GM19438 (cell line): ENCODE results near the gene BHLHE23.
"Not testable (repeated sequence)": the region's sequence is repeated elsewhere in the genome, so short reads cannot be mapped to it uniquely, and the experiment has no call there.

Source experiments
- ATAC-seq: cut with Tn5 transposase; IDR thresholded peaks from one replicate; pipeline ENCODE4 v1.9.1; 2021; ENCODE audit warnings: low read depth; ENCODE audit not compliant: unreplicated experiment

BHLHE23 gene

GRCh38 chr20:62962891-62963613 is 43.7 kb downstream of the BHLHE23 start:
- ATAC-seq, result no peak

DNA sequence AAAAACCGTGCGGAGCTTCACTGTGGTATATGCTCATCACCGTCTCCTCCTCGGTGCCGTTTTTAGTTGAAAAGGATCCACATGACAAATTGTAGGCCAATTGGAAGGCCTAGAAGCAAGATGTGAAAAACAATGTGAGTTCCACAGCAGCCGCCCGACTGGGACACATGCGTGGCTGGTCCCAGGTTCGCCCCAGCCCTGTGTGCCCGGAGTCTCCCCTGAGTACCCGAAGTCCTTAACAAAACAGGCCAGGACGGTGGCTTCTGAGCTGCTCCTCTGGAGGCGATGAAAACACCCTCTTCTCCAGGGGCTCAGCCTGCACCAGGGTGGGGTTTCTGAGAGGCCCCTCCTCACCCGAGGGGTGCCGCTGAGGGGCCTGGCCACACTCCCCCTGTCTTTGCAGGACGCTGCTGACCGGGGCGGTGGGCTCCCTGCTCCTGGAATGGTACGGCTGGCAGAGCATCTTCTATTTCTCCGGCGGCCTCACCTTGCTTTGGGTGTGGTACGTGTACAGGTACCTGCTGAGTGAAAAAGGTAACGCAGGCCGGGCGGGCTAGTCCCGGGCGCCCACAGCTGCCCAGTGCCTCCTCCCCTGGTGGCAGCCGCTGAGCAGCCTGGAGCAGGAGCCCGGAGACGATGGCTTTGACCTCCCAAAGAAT is 44.4 kb downstream of the BHLHE23 start:
- no peak for ATAC-seq

DNA sequence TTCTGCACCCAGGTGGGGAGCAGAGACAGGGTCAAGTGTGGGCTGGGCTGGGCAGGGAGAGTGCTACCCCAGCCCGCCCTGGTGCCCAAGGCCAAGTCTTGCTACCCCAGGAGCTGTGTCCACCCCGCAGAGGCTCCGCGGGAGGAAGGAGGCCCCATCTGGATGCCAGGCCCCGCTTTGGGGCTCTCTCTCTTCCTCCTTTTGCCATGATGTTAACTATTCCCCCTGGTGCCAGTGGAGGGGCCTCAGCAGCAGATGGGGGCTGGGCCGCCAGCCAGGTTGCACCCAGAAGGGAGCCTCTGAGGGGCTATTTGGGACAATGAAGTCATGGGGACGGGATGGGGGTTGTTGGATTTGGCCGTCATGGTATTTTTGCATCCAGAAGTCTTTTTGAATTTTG is 45.0 kb downstream of the BHLHE23 start:
- ATAC-seq, result no peak

DNA sequence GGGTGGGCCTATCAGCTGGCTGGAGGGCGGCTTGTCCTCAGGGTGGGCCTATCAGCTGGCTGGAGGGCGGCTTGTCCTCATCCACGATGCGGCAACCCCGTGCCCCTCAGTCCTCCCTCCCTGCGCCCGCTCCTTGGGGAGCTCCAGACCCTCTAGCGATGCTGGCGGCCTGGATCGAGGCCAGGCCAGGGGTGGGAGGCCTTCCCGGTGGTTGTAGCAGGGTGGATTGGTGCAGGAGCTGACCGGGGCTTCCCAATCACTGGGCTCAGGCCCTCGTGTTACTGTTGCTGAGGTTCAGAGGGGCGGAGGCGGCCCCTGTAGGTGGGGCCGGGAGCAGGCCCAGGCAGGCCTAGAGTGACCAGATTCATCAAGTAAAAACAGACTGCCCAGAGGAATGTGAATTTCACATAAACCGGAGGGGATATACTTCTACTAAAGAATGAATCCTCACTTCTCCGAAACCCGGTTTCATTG is 45.4 kb downstream of the BHLHE23 start:
- ATAC-seq, result no peak

DNA sequence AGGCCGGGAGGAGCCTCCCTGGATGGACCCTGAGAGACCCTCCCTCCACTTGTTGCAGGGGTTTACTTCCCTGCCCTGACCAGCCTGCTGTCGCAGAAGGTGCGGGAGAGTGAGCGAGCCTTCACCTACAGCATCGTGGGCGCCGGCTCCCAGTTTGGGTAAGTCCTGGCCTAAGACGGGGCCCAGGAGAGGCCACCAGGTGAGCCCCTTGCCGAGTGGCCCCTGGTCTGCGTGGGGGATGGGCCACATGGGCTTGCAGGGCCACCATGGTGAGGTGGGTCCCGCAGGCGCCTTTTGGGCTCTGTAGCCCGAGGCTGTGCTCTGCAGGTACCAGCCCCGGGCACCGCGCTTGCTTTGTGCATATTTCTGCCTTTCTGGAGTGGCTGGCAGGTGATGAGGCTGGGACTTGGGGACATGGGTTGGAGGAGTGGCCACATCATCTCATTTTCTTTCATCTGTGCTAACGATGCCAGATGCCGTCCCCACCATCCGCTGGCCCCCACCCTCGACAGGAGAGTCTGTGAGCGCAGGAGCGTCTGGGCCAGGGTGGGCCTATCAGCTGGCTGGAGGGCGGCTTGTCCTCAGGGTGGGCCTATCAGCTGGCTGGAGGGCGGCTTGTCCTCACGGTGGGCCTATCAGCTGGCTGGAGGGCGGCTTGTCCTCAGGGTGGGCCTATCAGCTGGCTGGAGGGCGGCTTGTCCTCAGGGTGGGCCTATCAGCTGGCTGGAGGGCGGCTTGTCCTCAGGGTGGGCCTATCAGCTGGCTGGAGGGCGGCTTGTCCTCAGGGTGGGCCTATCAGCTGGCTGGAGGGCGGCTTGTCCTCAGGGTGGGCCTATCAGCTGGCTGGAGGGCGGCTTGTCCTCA is 46.1 kb downstream of the BHLHE23 start:
- not testable (repeated sequence) for ATAC-seq

DNA sequence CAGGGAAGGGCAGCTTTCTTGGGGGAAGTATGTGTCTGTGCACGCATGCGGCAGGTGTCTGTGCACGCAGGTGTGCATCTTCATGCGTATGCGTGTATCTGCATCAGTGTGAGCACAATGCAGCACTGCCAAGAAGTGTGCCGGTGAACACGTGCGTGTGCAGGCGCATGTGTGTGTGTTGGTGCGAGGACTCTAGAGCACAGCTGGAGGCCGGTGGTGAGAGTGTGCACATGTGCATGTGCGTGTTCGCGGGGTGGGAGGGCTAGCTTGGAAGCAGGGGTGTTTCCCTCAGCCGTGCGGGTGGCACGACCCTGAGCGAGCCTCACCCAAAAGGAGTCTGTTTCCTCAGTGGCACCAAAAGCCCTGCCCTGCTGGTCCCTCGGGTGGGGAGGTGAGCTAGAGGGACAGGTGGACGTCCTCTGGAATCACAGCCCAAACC is 46.7 kb downstream of the BHLHE23 start:
- no peak for ATAC-seq

GRCh38 chr20:62959101-62959971 is 47.4 kb downstream of the BHLHE23 start:
- ATAC-seq, result no peak

DNA sequence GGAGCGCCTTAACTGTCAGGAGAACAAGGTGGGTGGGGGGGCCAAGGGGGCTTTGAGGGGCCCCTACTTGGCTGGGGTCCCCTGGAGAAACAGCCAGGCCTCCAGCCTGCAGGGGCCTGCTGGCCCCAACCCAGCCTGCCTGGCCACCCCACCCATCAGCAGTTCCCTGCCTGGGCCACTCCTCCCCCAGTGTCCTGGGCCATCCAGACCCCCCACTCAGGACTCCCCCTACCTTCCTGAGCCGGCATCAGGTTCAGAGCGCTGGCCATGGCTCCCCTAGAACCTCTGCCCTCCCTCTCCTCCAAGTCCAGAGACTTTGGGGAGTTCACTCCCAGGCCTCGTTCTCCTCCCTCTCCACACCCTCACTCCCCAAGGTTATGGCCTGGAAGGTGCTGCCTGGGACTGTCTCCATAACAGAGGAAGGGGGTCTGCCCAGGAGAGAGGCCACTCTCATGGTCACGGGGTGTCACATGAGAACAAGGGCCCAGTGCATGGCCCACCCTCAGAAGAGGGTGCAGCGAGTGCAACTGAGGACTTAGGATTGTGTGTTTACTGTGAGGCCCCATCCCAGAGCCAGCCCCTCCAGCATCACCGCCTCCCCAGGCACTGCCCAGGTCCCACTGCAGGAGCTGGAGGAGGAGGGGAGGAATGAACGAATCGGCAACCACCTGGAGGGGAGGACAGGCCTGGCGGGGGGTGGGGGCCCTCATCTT is 48.2 kb downstream of the BHLHE23 start:
- no peak for ATAC-seq

DNA sequence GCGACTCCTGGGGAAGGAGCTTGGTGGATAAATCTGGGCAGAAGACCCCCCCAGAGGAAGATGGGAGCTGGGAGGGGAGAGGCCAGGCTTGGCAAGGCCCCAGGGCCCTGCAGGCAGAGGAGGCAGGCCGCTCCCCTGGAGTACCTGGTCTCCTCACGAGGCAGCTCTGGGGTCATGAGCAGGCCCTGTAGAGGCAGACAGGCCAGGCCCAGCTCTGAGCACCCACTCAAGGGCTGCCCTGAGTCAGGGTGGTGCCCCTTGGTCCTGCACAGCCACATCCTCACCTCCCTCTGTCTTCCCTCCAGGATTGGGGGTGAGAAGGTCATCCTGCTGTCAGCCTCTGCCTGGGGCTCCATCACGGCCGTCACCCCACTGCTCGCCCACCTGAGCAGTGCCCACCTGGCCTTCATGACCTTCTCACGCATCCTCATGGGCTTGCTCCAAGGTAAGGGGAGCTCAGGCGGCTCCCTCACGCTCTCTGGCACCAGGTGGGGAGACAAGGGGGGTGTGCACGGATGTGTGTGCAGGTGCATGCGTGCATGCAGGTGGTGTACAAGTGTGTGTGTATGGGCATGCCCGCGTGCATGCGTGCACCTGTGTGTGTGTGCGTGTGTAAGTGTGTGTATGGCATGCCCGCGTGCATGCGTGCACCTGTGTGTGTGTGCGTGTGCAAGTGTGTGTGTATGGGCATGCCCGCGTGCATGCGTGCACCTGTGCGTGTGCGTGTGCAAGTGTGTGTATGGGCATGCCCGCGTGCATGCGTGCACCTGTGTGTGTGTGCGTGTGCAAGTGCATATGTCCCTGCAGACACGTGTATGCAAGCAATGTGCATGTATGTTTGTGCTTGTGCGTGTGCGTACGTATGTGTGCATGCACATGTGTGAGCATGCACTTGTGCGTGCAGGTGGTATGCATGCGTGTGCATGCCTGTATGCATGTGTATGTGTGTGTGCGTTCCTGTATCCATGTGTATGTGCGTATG is 49.3 kb downstream of the BHLHE23 start:
- no peak for ATAC-seq

- no peak for ATAC-seq
These were observed 50.2 kb downstream of the BHLHE23 start for GRCh38 chr20:62956387-62957135.
